Endothelial cell of umbilical vein (primary cell): ENCODE data around the gene CBLB.

Experiments
- EZH2 ChIP-seq: IDR thresholded peaks from 2 replicates; pipeline ENCODE4 v1.6.1; 2012; ENCODE audit warnings: borderline replicate concordance, low read depth, mild to moderate bottlenecking, moderate library complexity, low read length, inconsistent platforms; ENCODE audit not compliant: severe bottlenecking
- POLR2A ChIP-seq: IDR thresholded peaks from 2 replicates; pipeline ENCODE4 v1.6.1; 2012; ENCODE audit warnings: low read depth, mild to moderate bottlenecking, control low read depth, low read length
- POLR2AphosphoS5 ChIP-seq: IDR thresholded peaks from 2 replicates; pipeline ENCODE4 v1.6.1; 2012; ENCODE audit warnings: low read depth, mild to moderate bottlenecking, control low read depth, low read length, moderate library complexity; ENCODE audit not compliant: insufficient read depth
- TF ChIP-seq, protein P1 (sequence below), 2 donors: IDR thresholded peaks; 1 replicate in 1 of 2; 2 replicates in 1 of 2; pipeline ENCODE4 v1.5.1; 2011; ENCODE audit warnings: low read length in 2 of 2, mild to moderate bottlenecking in 2 of 2, moderate library complexity in 2 of 2, control low read depth in 1 of 2, inconsistent platforms in 1 of 2, low read depth in 1 of 2; ENCODE audit not compliant: insufficient read depth in 1 of 2; ENCODE audit errors: extremely low read depth in 1 of 2

GRCh38 chr3:105816833-105817232, 52.0 kb downstream of the CBLB start:
- TF ChIP-seq POLR2A, result no peak
- TF ChIP-seq, protein P1, sequence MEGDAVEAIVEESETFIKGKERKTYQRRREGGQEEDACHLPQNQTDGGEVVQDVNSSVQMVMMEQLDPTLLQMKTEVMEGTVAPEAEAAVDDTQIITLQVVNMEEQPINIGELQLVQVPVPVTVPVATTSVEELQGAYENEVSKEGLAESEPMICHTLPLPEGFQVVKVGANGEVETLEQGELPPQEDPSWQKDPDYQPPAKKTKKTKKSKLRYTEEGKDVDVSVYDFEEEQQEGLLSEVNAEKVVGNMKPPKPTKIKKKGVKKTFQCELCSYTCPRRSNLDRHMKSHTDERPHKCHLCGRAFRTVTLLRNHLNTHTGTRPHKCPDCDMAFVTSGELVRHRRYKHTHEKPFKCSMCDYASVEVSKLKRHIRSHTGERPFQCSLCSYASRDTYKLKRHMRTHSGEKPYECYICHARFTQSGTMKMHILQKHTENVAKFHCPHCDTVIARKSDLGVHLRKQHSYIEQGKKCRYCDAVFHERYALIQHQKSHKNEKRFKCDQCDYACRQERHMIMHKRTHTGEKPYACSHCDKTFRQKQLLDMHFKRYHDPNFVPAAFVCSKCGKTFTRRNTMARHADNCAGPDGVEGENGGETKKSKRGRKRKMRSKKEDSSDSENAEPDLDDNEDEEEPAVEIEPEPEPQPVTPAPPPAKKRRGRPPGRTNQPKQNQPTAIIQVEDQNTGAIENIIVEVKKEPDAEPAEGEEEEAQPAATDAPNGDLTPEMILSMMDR (IDR thresholded peaks at IDR 0.05; ENCODE audit: extremely low read depth in 1 of 2, insufficient read depth in 1 of 2, low read depth in 1 of 2, low read length in 2 of 2), result no peak
- TF ChIP-seq EZH2, result no peak
- no peak for TF ChIP-seq POLR2AphosphoS5
